Ecto neural progenitor cell (in vitro differentiated cells): ENCODE measurements around the gene ARGLU1.
A peak's percentile ranks its signal among the peaks of the same experiment; 100 is the strongest.
"Not testable (repeated sequence)": the region's sequence is repeated elsewhere in the genome, so short reads cannot be mapped to it uniquely, and the experiment has no call there.

Source experiments
- DNase-seq: peaks from one replicate; pipeline ENCODE4 v3.0.0-alpha.2; 2018; ENCODE audit warnings: low spot score

The ARGLU1 gene, protein sequence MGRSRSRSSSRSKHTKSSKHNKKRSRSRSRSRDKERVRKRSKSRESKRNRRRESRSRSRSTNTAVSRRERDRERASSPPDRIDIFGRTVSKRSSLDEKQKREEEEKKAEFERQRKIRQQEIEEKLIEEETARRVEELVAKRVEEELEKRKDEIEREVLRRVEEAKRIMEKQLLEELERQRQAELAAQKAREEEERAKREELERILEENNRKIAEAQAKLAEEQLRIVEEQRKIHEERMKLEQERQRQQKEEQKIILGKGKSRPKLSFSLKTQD

DNA sequence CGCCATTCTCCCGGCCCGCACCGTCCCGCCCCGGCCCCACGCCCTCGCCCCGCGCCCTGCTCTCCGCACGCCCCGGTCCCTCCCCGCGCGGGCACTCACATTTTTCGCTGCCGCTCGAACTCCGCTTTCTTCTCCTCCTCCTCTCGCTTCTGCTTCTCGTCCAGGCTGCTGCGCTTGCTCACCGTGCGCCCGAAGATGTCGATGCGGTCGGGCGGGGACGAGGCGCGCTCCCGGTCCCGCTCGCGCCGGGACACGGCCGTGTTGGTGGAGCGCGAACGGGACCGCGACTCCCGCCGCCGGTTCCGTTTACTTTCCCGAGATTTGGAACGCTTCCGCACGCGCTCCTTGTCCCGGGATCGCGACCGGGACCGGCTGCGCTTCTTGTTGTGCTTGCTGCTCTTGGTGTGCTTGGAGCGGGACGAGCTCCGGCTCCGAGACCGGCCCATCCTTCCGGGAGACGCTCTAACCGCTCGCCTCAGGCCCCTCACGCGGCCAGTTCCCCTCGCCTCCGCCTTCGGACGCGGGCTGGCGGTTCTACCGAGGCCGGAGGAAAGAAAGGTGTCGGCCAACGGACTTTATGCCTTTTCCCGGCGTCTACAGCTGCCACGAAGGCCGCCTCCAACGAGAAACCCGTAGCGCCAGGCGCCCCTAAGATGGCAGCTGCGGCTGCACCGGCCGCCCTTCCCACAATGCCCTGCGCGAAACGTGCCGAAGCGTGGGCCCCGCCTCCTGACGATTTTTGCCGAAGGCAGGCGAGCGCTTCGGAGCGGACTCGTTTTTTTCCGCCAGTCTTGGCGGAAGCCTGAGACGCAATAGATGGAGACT is at the start of gene ARGLU1:
TSS of gene ARGLU1 (minus strand) at position 664 of the 825 bp plus-strand sequence. CDS start at position 446, 218 bp downstream.
- DNase-seq, result peak; percentile 97

DNA sequence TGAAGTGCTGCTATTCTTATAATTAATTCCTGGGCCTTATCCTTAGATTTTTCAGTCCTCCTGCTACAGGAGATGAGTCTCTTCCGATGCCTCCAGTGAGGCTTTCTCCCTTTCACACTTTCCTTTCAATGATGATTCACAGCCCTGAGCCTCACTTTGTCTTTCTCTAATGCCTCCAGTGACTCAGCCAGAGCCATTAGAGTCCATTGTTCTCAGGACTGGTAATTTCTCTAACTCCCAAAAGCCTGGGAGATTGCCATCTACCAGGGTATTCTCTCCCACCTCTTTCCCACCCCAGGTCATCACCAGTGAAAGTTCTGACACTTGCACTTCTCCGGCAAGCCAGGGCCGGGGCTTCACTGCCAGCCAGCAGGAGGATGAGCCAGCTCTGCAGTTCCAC is 49.6 kb upstream of the ARGLU1 start:
- no peak for DNase-seq

DNA sequence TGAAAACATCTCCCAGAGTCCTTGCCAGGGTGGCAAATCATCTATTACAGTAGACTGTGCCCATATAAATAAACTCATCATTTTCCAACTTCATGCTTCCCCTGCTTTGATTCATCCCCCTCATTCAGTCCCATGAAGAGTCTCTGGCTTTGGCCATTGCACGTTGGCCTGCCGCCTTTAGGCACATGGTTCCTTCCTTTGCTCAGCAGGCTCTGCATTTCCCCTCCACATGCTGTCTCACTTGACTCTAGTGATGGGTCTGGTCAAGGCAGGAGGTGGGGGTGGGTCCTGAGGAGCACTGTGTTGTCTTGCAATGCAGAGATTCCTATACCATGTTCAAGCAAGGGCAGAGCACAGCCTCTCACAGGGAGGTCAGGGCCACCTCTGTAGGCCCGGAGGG is 48.8 kb upstream of the ARGLU1 start:
- DNase-seq, result no peak

DNA sequence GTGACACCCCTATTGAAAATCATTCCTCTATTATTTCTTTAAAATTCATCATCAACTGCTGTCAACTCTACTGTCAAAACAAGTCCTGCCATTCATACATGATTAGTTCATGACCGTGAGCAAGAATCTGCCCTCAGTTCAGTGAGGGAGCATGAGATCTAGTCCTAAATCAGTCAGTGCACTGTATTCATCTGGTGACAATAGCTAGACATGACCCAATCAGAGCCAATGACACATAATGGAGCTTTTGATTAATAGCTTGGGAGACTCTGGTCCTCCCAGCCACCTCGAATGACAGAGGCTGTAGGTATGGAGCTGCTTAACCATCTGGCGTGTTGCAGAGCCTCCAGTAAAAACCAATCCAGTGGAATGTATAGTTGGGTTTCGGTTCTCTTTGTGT is 46.9 kb upstream of the ARGLU1 start:
- no peak for DNase-seq

DNA sequence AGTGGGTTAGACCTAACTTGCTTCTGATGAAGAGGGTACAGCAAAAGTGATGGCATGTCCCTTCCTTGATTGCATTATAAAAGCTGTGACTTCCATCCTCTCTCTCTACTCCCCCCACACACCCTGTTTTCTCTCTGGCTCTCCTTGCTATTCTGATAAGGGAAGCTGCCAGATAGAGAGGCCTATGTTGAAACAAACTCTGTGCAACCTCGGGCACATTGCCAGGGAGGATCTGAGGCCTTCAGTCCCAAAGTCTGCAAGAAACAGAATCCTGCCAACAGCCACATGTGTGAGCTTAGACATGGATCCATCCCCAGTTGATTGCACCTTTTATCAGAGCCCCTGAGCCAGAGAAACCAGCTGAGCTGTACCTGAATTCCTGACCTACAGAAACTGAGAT is 44.8 kb upstream of the ARGLU1 start:
- DNase-seq, result no peak

DNA sequence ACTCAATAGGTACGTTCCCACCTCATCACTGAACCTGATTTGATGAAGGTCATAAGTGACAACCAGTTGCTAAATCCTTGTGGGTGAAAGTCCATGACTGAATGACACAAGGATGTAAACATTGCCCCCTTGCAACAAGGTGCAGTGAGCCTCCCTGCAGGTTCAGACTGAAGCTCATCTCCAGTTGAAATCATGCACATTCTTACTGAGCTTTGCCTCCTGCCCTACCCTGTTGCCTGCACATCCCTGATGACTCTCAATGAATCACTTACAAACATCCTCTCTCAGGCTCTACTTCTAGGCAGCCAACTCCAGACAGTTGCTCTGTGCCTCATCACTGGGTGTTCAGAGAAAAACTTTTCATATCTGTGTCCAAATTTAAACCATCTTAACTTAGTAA is 42.5 kb upstream of the ARGLU1 start:
- no peak for DNase-seq

DNA sequence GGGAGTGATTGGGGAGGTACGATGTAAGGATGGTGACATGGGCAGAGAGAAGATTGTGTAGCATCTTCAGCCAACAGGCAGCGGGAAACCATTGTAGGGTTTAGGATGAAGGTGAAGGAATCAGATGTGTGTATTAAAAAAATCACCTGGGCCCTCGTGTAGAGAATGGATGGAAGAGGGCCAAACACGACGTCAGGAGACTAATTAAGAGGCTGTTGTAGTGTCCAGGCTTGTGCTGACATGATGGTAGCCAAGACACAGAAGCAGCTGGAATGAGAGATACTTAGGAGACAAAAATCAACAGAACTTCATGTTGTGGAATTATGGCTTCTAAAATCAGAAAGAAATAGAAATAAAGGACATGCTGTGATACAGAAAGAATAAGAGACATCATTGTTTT is 41.2 kb upstream of the ARGLU1 start:
- DNase-seq, result no peak

DNA sequence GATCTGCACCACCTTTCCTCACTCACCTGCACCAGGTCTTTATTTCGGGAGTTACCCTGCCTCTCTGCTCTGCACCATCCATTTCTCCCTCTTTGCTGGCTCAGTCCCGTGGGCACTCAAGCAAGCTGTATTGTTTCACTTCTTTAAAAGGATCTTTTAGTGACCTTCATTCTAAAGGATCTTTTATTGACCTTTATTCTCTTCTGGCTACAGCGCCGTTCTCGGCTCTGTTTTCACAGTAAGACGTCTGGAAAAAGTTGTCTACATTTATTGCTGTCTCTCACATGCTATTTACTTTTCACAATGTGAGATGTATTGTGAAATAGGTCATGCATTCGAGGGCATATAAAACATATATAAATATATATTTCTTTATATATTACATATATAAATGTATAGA is 35.6 kb upstream of the ARGLU1 start:
- no peak for DNase-seq

DNA sequence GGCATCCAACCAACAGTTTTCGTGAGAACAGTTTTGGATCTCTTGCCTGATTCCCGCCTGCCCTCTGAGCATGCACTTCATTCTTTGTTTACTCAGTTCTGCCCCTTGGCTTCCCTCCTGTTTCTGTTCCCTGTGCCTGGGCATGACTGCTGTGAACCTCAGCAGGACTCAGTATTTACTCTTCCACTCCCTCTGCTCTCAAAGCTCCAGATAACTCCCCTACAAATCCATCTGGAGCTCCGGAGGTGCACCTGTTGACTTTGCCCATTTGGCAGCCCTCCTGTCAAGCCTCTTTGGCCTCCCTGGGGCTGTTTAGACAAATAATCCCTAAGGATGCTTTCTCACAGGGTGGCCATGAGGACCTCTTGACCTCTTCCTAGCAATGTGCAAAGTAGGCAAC is 34.2 kb upstream of the ARGLU1 start:
- DNase-seq, result no peak

DNA sequence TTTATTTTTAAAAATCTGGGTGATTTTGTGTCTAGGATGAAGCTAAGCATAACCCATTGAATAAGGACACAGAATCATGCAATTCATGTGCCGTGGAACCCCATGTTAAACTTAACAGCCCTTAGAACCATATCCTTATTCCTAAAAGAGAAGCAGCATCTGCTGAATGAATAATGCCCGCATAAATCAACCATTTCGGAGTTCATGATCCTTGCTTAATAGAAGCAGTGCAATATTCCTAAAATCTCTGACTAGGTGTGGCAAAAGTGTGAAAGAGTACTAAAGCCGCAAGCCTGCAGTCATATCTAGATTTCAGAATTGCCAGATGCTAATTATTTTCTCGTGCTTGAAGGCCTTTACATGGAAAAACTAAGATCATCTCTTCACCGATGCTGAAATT is 33.6 kb upstream of the ARGLU1 start:
- no peak for DNase-seq

DNA sequence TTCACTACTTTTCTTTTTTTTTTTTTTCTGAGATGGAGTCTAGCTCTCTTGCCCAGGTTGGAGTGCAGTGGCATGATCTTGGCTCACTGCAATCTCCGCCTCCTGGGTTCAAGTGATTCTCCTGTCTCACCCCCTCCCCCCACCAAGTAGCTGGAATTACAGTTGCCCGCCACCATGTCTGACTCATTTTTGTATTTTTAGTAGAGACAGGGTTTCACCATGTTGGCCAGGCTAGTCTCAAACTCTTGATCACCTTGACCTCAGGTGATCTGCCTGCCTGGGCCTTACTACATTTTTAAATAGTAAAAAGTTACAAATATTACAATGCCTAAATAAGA is 32.8 kb upstream of the ARGLU1 start:
- not testable (repeated sequence) for DNase-seq

DNA sequence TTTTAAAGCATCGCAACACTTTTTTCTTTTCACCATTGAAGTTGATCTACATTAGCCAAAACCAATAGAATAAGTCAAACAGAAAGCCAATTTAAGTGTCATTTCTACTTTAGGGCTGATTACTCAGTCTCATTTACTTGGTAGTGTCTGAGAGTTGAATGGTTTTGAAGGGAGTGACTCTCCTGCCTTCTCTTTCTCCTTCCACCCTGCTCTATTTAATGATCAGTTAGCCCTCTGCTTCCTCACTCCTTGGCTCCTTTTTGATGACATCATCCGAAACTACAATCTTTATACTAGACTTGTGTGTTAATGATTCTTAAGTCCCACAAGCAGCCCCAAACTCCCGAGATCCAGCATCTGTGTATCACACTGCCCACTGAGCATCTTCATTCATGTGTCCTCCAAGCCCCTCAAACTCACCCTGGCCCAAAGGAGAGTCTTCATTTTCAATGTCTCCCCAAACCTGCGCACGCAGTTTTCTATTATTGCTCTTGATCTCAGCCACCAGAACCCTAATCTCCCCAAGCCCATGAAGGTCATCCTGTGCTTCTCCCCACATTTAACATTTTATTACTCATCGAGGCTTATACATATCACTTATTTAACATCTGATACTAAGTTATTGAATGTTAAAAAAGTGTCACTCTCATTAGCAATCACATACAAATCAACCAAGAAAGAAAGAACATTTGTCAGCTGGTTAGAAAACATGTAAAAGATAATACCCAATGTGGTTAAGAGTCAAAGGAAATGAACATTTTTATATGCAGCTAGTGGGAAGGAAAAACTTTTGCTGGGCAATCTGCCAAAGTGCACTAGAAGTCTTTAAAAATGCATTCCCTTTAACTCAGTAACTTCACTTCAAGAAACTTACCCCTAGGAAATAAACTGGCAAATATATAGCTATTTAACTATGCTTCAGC is 32.2 kb upstream of the ARGLU1 start:
- DNase-seq, result no peak

DNA sequence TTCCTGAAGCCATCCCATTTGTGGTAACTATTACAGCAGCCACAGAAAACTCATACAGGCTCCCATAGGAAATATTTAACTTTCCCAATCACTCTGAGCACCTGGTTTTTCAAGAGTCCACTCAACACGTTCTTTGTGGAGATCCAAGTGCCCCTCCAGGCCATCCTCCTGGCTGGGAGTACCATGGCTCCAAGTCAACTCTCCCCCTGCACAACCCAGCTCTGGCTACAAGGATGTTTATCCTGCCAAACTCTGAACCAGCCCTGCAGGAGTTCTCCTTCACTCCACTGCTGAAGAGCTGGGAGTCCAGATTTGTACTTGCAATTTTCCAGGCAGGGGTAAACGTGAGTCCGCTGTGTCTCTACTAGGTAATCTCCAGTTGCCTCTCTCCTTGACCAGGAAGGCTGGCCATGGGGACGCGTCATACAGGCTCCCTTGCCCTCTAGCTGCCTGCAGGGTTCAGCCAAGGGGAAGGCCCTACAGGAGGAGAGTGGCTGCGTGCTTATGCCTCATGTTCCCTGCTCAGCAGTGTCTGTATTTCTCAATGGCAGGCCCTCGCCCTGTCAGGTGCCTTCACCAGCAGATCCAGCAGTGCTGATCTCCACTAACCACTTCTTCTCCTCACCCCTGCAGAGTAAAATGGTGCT is 29.9 kb upstream of the ARGLU1 start:
- DNase-seq, result no peak

DNA sequence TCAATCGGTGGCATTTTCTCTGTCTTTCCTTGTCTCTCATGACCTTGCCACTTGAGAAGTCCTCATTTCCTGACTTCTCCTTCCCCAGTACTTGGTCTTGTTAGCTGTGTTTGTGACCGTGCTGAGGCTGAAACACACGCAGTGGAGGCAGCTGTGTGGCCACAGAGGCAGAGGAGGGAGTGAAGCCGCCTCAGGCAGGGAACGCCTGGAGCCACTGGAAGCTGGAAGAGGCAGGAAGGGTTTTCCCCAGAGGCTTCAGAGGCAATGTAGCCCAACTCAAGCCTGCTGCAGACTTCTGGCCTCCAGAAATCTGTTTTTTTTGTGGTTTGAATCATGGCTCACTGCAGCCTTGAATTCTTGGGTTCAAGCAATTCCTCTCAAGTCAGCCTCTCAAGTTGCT is 29.2 kb upstream of the ARGLU1 start:
- DNase-seq, result no peak

DNA sequence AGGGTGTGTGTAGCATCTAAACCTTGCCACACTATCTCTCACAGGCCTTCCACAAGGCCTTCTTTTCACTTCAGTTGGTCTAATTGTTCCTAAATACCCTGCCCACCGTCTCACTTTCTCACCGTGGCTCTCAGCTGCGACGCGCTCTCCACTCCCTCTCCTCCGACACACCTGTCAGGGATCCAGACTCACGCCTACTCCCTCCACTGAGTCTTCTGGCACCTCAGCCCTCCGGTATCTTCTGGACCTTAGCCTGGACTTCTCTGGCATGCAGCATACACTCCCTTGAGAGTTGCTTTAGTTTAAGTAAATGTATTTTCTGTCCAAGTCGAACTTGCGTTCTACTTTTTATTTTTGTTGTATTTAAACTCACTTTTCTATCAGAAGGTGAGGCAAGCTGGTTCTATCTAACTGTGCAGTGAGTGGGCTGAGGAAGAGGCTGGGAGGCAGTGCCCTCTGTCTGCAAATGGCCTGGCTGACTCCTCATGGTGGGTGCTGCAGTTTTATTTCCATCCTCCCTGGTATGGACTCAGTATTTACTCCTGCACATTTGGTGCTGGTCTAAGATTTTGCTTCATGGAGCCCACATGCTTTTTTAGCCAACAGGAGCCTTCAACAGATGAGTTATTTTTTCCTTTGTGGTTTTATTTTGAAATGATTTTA is 28.5 kb upstream of the ARGLU1 start:
- DNase-seq, result no peak

DNA sequence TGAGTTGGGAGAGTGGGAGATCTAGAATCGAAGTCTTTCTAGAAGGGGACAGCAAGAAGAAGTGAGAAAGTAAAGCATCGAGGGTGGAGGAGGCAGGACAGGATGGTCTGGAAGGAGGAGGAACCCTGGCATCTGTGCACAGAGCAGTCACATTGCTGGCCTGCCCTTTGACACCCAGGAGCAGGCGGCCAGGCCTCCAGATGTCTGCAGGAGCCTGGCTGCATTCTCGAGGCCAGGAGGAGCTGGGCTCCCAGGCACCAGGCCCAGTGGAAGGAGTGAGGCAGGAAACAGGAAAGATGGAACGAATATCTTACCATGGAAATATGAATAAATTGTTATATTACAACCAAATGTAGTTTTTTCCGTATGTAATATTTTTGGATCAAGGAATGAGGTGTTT is 27.7 kb upstream of the ARGLU1 start:
- no peak for DNase-seq

DNA sequence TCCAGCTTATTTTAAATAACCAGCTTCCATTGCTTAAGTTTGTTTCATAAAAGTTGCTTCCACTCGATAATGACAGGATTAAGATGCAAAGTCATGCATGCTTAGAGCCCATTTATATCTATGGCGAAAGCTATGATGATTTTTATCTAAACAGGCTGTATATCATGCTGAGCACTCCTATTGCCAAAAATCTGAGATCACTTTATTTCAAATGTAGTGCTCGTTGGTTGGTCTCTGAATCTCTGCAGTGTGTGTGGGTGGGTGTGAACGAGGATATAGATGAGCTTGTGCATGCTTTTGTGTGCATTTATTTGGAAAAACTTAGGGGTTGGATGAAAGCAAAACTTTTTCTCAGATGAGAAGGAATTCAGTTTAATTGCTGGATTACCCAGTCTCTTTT is 27.0 kb upstream of the ARGLU1 start:
- no peak for DNase-seq

DNA sequence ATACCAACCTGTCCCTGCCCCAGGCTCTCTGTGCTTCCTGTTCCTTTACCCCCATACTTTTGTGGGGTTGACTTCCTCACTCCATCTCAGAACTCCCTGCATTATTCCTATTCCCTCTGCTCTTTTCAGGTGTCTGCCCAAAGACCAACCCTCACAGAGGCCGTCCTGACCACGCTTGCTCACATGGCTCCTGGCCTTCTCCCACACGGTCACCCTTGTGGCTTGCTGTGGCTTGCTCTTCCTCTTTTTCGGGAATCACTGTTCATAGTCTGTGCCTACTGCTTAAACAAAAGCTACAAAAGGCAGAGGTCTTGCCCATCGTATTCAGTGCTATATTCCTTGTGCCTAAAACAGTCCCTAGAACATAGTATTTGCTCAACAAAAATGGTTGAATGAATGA is 25.2 kb upstream of the ARGLU1 start:
- DNase-seq, result no peak

DNA sequence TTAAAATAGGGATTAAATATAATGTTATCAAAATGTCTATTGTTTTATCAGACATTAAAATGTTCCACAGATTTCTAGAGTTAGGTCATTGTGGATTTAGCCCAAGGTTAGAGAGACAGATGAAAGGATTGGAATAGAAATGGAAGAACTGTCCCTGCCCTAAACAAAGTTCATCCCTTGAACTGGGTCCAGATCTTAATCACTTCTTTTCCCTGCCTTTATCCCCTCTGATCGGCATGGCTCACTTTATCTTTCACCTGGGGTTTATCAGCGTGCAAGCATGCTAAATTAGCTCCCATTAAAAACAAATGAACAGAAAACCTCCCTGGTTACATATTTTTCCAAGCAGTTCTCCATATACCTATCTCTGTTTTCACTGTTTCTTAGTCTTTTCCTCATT is 23.4 kb upstream of the ARGLU1 start:
- DNase-seq, result no peak

DNA sequence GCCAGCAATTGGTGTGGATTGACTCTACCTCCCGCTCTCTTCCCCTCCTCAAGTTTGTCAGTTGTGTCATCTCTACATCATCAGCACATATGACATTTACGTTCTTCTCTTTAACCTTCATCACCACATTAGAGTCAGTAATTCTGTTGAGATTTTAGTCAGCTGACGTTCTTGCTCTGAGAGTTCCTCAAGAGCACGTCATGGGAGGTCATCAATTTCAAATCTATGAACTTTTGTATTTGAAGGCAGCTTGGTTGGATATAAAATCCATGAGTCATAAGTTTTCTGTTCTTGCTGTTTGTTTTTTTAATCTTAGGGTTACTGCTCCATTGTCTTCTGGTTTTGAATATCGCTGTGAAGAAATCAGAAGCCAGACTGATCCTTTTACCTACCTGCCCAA is 21.8 kb upstream of the ARGLU1 start:
- no peak for DNase-seq

DNA sequence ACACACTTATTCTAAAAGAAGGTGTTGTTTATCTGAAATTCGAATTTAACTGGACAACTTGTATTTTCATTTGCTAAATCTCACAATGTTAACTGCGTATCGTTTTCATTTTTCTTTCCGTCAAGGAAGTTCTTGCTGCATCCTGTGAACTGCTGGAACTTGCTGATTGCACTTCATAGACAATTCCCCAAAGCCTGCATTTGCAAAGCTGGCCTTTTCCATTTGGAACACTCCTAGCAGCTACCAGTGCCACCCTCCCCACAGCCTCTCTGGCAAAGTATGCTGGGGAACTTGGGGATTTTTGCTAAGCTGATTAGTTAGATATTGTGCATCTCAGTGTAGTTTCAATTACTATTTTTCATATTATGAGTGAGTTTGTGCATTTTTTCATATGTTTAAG is 20.4 kb upstream of the ARGLU1 start:
- DNase-seq, result no peak

DNA sequence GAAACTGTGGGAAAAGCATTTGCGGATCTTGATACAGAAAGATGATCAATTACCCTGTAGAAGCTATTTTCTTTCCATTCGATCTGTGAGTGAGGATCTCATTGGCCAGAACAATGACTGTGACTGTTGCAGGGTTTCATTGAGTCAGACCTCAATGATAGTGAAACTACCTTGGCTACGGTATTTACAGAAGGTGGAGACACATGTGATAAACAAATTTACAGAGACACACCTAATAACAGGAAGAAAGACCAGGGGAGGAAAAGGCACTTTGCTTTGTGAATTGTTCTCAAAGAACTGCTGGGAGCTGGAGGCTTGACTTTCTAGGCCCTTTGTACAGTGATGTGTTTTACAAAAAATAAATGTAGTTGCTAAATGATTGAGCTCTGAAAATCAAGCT is 19.9 kb upstream of the ARGLU1 start:
- no peak for DNase-seq
